GM12891 (cell line): ENCODE results near the gene RTL1.

Source experiments
- PAX5 ChIP-seq: IDR thresholded peaks from 2 replicates; pipeline ENCODE4 v1.6.1; 2011; ENCODE audit warnings: low read length, moderate library complexity, mild to moderate bottlenecking; ENCODE audit not compliant: insufficient read depth, severe bottlenecking
- POLR2A ChIP-seq: IDR thresholded peaks from 2 replicates; pipeline ENCODE4 v1.6.1; 2011; ENCODE audit warnings: low read depth, low read length, control low read depth
- POLR2AphosphoS5 ChIP-seq: IDR thresholded peaks from 2 replicates; pipeline ENCODE4 v1.6.1; 2011; ENCODE audit warnings: low read depth, low read length, control low read depth
- POU2F2 ChIP-seq: IDR thresholded peaks from 2 replicates; pipeline ENCODE4 v1.6.1; 2011; ENCODE audit warnings: low read depth, mild to moderate bottlenecking, control low read depth, low read length, moderate library complexity
- SPI1 ChIP-seq: IDR thresholded peaks from 2 replicates; pipeline ENCODE4 v1.6.1; 2011; ENCODE audit warnings: low read depth, low read length, control low read depth
- TAF1 ChIP-seq: IDR thresholded peaks from 2 replicates; pipeline ENCODE4 v1.6.1; 2011; ENCODE audit warnings: low read depth, low read length, control low read depth

DNA sequence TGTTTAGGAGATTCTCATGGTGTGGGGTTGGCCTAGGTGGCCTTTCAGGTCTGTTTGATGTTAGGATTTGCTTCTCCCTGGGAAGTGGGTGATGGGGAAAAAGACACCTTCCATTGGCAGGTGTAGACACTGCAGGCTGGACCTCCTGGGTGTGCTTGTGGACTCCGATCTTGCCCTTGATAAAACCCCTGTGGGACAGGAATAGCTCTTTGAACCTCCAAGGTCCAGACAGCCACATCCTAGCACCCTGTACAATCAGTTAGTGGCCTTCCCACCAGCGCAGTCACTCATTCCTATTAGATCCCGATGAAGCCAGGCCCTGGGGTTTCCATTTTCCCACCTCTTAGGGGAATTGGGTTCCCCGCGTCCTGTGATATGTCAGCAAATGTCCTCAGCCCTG is 49.1 kb downstream of the RTL1 start:
- no peak for TF ChIP-seq POLR2A
- no peak for TF ChIP-seq TAF1
- no peak for TF ChIP-seq POLR2AphosphoS5
- TF ChIP-seq SPI1 = no peak
- TF ChIP-seq PAX5 = no peak
- no peak for TF ChIP-seq POU2F2
